ENCODE measurements around the gene SERPINB6.
"Not testable (repeated sequence)": the region's sequence is repeated elsewhere in the genome, so short reads cannot be mapped to it uniquely, and the experiment has no call there.

DNA sequence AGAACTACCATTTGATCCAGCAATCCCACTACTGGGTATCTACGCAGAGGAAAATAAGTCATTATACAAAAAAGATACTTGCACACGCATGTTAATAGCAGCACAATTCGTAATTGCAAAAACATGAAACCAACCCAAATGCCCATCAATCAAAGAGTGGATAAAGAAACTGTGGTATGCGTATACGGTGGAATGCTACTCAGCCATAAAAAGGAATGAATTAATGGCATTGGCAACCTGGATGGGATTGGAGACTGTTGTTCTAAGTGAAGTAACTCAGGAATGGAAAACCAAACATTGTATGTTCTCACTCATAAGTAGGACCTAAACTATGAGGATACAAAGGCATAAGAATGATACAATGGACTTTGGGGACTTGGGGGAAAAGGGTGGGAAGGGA lies 1.3 kb upstream of the SERPINB6 start:
- TF ChIP-seq, protein P1, sequence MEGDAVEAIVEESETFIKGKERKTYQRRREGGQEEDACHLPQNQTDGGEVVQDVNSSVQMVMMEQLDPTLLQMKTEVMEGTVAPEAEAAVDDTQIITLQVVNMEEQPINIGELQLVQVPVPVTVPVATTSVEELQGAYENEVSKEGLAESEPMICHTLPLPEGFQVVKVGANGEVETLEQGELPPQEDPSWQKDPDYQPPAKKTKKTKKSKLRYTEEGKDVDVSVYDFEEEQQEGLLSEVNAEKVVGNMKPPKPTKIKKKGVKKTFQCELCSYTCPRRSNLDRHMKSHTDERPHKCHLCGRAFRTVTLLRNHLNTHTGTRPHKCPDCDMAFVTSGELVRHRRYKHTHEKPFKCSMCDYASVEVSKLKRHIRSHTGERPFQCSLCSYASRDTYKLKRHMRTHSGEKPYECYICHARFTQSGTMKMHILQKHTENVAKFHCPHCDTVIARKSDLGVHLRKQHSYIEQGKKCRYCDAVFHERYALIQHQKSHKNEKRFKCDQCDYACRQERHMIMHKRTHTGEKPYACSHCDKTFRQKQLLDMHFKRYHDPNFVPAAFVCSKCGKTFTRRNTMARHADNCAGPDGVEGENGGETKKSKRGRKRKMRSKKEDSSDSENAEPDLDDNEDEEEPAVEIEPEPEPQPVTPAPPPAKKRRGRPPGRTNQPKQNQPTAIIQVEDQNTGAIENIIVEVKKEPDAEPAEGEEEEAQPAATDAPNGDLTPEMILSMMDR (IDR thresholded peaks at IDR 0.05; ENCODE audit: low read length): not testable (repeated sequence)
- not testable (repeated sequence) for TF ChIP-seq EZH2 (IDR thresholded peaks at IDR 0.05; ENCODE audit: borderline replicate concordance, low read length)
